GM19043 (cell line): ENCODE data around the gene SRGAP2C.
"Not testable (repeated sequence)": the region's sequence is repeated elsewhere in the genome, so short reads cannot be mapped to it uniquely, and the experiment has no call there.

Experiments
- ATAC-seq: cut with Tn5 transposase; IDR thresholded peaks from one replicate; pipeline ENCODE4 v1.9.1; 2021; ENCODE audit warnings: low read depth; ENCODE audit not compliant: unreplicated experiment

Gene SRGAP2C

DNA sequence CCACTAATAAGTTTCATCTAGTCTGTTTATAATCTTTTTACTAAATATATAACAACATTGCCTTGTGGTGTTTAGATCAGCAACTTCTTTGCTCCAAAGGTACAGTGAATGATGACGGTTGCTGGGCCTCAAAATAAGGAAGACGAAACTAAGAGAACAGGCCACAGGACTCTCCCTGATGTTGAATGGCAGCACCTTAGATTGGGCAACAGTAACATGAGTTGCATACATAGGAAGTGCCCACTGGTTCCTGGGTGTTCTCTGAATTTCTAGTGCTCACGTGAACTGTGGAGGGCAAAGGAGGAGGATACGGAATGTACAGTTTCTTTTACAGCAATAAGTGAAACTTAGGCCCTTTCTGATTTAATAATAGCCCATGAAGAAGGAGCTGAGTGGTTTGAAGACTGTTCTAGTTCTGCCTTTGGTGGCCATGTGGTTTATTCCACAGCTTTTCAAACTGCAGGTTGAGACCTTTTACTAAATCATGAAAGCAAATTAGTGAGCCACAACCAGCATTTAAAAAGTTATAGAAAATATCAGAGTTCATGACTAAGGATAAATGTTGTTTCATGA is 86.5 kb downstream of the SRGAP2C start:
- ATAC-seq = not testable (repeated sequence)

DNA sequence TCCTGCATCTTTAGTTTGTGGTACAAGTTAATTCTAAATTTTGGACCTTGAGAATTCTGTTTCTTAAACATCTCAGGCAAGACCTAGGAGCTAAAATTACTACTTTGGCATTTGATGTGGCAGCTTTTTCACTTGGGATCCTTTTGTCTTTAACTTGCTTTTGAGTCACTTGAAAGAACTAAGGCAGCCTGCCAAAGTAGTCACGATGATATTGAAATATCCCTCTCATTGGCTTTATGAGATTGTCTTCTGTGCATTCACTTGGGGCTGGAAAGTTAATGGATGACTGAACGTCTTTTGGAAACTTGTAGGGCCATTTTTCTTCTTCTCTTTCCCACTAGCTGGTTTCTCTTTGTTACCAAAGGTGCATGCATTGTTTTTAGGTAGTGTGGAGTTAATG is 90.7 kb downstream of the SRGAP2C start:
- ATAC-seq = not testable (repeated sequence)

DNA sequence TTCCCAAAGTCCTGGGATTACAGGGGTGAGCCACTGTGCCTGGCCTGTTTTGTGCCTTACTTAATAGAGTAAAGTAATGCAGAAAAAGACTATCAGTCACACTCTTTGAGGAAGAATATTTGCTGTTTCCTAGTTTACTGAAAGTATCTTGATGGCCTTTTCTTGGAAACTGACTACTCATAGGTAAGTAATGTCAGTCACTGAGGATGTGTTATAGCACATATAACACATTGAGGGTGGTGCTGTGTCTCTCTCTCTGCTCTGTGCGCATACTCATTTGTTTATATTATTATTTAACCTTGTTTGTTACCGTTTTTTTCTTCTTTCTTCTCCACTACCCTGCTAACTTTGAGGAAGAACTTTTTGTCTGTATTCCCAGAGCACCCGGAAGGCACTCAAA is 93.4 kb downstream of the SRGAP2C start:
- not testable (repeated sequence) for ATAC-seq

DNA sequence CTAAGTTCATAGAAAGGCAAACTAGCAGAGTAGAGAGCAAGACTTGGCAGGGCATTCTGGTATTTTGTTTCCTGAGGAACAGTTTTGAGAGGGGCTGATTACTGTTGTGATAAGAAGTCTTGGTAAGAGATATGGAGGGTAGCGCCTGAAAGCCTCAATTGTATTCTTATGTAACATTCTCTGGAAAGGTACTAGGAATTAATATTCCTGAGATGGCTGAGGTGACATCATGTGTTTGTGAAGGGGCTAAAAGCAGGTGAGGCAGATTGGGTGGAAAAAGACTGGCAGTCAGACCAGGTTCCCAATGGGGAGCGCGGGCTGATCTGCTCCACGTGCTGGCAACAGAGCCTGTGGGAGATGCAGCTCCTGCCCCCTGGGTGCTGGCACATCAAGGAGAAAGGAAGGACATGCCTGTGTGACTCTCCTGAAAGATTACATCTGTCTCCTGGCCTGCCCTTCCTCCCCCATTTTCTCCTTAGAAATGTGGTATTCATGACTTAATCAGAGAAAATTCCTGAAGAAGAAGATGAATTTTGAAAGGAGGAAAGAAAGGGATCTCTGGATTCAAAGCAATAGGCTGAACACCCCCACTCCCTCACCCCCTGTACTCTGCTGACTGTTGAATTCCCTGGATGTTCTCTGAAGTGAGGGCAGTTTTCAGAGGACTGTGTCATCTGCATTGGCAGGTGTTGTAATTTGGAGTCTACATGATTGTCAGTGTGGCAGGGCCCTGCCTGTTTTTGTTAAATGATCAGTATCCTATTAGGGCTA is 94.2 kb downstream of the SRGAP2C start:
- ATAC-seq = not testable (repeated sequence)

DNA sequence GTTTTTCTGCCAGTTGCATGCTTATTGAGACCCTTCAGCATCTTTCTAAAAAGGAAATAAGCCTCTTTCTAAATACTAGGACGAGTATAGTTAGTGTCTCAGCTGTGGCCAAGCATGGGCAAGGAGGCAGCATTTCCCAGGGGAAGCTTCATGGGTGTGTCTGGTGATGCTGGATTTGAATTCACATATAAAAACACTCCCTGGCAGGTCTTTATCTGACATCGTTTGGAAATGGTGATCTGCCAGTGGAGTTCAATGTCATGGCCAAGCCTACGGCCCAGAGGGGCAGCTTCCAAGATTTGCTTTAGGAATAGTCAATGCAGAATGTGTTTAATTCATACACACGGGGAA is 94.7 kb downstream of the SRGAP2C start:
- ATAC-seq = not testable (repeated sequence)

DNA sequence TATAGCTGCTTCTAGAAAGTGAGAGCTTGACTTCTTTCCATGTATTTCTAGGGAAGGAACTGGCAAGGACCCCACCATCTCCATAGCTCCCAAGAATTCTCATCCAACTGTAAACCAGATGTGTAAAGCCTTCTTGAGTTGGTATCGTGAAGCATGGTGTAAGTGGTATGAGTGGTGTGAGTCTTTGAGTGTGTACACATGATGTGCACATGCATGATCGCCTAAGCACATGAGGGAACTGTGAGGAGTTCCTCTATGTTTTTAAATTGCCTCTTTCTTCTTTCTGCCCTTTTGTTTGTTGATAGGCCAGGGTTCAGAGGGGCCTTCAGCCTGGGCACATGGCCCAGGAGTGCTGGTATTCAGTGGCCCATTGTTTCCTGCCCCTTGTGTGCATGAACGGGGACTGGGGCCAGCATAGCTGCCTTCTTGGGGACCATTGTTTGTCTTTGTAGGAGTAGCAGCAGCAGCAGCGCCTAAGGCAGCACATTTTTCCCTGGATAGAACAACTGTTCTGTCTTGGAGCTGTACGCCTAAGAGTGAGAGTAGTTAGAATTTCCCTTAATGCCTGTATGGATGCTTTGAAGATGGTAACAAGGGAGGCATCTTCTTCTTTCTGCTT is 96.0 kb downstream of the SRGAP2C start:
- ATAC-seq = not testable (repeated sequence)

DNA sequence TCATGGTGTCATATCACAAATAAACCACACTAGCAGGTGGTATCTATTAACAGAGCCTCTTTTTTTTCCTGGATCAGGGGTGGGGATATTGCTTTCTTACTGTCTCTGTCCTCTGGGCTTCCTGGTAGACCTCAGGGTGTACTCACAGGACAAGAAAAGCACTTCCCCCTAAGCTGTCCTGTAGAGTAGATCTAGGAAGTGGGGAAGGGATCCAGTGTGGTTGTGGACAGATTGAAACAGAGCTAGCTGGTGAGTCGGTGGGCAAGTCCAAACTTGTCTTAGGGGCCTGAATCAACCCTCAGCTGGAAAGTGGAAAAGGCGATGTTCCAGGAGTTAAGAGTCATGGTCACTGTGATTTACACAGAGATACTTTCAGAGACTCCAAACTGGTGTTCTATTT is 96.7 kb downstream of the SRGAP2C start:
- not testable (repeated sequence) for ATAC-seq

DNA sequence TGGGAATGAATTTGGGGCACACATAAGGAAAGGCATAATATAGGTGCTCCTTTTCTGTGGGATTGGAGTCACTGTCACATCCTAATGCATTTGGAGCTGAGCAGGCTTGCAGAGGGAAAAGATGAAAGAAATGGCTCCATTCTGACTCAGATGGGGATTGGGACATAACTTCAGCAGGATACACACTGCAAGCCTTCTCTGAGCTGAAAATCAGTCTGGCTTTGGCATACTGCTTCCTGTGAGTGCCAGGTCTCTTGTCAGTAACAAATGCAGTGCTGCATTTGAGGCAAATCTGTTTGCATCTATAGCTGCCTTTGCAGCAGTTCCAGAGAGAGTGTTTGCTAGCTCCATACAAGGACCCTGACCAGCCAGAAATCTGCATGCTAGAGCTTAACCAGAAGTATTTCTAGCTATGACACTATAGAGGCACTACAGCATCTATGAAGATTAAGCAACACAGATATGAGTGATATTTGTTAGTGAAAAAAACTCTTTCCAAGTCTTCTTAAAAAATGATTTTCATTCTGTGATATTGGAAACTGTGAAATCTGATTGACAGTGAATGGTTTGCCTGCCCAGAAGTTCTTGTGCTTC is 98.9 kb downstream of the SRGAP2C start:
- ATAC-seq = not testable (repeated sequence)

DNA sequence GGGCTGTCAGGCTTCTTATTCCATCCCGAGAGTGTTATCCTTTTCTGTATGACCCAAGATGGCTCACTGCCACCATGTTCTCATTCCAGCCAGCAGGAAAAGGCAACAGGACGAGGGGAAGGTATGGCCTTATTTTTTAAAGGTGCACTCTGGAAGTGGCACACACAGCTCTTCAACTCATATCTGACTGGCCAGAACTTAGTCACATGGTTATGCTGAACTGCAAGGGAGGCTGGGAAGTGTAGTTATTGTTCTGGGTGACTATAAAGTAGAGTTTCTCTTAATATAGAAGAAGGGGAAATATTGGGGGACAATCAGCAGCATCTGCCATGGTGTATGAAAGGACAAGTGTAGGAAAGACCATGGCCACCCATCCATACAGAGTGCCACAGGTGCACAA is 107.8 kb downstream of the SRGAP2C start:
- not testable (repeated sequence) for ATAC-seq

DNA sequence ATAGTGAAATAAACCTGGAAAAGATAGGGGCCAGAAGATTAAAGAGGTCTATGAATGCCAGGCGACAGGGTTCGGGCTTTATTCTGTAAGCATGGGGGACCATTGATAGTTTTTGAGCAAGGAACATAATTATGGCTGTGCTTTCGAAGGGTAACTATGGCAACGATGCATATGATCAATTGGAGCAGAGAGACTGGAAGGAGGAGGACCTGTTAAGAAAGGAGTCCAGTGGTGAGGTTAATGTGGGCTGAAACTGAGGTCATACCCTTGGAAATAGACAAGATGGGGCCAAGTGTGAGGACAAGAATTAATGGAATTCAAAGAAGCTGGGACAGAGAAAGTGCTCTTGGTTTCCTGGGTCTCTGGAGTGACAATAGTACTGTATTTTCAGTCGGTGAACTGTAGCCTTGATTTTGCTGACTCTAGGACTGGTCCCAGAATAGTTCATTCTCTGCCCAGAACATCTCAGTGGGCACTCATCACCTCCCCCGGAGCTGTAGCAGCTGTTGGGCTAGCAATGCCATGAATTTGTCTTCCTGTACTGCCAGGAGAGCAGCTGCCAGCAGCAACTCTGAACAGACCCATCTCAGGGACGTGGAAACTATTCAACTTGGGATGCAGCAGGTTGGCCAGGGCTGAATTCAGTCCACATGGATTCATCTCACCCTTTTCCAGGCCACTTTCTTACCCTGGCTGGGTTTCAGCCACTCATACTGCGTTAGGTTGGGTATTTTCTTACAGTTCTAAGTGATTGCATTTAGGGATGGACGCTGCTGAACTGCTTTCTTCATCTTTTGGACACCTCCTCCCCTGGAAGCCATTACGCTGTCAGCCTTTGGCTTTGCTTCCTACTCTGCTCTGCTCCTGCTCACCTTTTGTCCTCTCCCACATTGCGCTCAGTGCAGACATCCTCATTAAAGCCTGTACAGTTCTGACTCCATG is 108.8 kb downstream of the SRGAP2C start:
- not testable (repeated sequence) for ATAC-seq

DNA sequence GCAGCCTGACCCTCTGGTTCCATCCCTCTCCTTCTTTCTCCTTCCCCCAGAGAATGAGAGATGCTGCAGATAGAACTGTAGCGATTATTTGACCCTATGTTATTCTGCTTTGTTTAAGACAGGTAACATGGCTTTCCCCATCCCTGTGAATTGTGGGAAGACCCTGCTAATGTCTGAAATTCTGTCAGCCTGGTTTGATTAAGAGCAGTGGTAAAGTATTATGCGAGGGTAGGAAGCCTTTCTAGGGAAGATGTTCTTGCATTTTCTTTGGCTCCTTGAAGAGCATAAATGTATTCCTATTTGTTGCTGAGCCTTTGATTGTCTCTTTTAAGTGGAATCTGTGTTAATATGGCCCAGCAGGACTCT is 109.4 kb downstream of the SRGAP2C start:
- ATAC-seq = not testable (repeated sequence)

DNA sequence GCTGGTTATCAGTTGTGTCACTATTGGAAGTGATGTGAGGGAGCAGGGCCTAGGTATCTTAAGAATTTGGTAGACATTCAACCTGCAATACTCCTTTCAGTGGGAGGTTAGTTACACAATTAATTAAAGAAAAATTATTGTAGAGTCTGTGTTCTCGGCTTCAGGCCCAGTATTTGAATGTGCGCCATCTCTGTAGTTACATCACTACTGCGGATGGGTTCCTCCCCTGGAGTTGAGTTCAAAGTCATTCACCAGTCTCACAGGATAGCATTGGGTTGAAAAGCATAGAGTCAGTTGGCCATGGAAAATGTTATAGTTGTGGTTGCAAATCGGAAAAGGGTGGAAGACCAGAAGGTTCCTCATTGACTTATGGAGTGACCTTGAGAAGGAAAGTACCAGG is 111.8 kb downstream of the SRGAP2C start:
- ATAC-seq = not testable (repeated sequence)

DNA sequence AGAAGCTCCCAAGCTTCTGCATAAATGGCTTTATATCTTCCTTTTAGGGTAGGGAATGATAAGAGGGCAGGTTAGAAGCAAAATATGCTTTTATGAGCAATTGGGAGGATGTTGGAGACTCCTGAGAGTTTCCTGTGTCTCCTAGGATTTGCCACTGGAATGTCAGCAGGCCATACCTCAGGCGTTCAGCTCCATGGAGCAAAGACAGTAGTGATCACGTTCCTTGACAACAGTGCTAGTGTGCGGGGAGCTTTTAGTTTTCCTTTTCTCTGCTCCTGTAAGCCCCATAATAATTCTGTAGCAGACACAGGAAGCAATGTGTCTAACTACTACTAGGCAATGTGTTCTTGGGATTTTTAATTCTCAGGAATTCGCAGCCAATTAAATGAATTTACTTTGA is 113.8 kb downstream of the SRGAP2C start:
- not testable (repeated sequence) for ATAC-seq

DNA sequence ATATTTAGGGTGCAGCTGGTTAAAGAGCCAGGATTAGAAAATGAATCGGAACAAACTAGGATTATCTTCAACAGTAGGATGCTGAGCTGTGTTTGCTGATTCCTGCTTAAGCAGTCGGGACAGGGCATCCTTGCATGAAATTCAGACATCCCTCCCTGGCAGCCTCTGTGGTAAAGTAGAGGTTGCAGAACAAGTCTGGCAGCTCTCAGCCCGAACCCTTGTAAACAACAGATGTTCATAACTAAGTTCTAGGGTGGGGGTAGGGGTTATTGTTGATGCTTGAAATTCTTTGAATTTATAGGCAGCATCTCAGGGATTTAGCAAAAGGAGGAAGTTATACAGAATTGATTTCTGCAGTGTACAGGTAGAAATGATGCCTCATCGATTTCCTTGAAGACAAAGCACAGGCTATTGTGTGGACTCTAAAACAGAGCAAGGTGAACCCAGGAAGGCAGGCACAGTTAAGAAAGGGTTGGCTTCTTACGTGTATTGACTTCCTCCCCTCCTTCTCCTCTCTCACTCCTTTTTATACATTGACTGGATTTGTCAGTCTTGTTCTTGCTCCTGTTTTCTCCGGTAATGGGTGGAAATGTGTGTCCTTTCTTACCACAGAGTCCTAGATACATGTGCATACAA is 114.9 kb downstream of the SRGAP2C start:
- not testable (repeated sequence) for ATAC-seq

DNA sequence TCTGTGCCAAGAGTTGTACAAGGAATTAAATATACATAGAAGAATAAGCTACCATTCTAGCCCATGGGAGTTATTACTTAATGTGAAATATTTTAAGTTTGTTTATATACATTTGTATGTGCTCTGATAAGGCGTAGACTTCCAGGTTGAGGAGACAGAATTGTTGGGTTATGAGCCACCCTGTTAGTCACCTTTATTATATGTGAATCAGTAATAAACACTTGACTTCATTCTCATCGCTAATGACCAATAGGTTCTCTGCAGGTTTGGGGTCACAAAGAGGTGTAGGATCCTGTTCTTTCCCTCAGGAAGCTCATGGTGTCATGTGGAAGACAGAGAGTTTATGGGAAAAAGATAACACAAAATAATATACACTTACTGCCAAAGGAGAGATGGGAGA is 117.1 kb downstream of the SRGAP2C start:
- ATAC-seq = not testable (repeated sequence)

DNA sequence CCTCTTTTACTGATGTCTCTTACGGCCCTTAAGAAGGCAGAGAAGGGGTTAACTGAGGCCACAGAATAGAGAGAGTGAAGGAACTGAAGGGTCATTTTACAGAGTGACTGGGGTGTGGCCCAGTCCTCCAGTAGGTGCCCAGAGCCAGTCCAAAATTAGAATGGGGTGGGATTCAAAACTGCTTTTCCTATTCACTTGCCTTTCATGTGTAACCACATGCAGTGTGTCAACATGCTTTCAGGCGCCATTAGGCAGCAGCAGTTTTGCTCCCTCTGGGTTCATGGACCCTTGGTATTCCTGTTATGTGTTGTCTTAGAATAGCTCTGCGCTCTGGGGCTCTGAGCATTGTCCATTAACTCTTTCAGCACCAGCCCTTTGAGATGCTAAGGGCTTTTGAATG is 123.0 kb downstream of the SRGAP2C start:
- not testable (repeated sequence) for ATAC-seq

DNA sequence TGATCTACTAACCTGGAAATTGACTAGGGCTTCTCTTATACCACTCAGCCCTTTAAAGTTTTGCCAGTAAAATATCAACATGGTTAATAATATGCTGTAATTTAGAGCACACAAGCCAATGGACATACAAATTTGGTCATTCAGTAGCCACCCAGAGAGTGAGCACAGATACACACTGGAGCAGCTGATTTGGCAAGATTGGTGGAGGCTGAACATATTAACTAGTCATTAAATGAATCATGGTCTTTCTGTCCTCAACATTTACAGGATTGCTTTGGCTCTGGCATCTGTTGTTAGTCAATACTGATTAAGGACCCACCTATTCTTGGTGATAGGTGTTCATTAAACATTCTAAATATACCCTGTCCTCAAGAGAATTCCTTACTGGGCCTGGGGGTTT is 130.7 kb downstream of the SRGAP2C start:
- ATAC-seq = not testable (repeated sequence)

DNA sequence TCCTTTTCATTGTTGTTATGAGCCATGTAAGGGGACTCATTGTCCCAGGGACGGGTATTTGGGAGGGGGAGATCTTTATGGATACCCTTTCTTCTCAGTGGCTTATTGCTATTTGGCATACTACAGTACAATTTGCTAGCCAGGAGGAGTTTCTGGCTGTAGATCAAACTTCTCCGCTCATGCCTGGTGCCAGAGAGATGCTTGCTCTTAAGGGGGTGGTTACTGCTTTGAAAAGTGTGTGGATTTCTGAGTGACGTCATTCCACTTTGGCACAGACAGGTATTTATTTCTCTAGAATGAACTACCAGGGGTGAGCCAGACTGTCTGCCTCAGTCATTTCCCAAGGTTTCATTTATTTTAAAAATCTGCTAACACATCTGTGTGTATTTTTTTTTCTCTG is 131.3 kb downstream of the SRGAP2C start:
- not testable (repeated sequence) for ATAC-seq

DNA sequence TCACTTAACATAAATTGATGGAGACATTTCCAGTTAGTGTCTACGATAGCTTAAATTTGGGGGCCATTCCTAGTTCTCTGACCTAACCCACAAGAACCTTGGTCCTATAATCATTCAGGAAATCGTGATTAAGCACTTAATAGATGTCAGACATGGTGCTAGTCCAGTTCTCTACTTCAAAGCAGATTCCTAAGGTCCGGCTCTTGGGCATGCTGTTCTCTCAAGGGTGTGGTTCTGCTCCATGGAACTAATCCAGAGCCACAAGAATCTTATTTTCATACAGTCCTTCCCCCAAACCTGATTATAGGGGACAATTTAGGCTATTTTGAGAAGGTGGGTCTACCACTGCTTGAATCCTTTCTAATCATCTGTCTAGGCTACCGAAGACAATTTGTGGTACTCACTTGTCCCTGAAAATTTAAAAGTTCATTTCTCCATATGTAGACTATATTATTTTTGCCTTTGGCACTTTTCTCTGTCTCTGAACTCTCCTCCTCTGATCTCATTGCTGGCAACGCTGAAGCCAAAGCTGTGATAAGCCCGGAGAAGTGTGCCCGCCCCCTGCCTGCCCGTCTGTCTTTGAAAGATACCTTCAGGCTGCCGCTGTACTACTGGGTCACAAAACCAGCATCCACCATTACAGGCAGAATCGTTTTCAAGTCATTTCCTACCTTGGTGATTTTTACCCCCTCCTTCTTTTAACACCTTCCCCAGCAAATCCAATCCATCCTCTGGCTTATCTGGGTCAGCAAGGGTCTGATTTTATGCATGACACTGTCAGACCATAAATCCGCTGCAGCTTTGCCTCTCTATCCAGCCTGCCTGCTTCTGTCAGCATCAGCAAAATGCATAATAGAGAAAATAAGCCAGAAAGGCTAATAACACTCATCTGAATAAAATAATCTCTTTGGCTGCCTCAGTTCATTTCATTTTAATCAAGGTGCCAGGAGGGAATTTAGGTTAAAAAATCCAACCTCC is 133.0 kb downstream of the SRGAP2C start:
- ATAC-seq = not testable (repeated sequence)
